Measurements from ENCODE around the gene ZNF25. TPM values are rescaled to one million over a fixed set of nuclear protein-coding genes. Genes with fewer than 3 reads are reported as not detected.

Gene ZNF25
- polyA plus RNA-seq, 2 of the 4 experiments (the other 2 are of a cell fraction): 2.7 to 7.3 TPM

DNA sequence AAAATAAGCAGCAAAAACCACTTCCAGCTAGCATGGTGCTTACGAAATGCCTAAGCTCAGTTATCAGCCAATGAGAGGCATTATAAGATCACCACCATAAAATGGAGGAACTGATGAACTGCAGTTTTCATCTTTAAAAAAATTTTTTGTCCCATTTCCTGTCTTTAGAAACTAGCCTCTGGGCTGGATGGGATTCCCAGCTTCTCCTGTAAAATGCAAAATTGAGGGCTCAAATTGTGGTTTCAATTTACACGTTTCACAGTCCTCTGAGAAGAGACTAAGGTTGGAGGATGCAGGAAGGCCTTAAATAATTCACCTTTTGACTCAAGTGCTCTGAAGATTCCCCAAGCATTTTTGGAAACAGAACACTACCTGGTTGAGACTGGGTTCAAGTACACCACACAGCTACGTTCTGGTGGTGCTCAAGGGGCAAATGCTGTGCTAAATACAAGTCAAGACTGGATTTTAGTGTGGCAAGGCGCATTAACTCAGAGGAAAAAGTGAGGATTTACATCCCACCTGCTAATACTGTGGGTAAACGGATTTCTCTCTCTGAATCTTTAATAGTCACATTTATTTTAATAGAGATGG, 951 bp downstream of the ZNF25 start:
- H3K27ac ChIP-seq: peak overlapping the region; percentile 80 to 92
- TF ChIP-seq SMC3 (IDR thresholded peaks at IDR 0.05): no peak
- 0 out of 4 replicates have a peak, but pooled peaks of 1 of the 2 experiments have one; percentile 33 for TF ChIP-seq CEBPB (IDR thresholded peaks at IDR 0.05)
- 40% methylated on average over 5 of the region's 5 CpGs for WGBS (ENCODE audit: missing lambda C conversion rate)
- peak; percentile 10 to 37 for DNase-seq (ENCODE audit: low read depth in 1 of 2, low spot score in 1 of 2)
- ATAC-seq: no peak
- H3K4me1 ChIP-seq: peaks cover 4% of the 10 kb centered on the region; the same call in 1 of the 3 replicates
- CTCF ChIA-PET: interaction anchor here (0.6 to 2.2 kb wide), 6 partner anchors 10 to 35 kb away, joined by 3 to 8 read pairs (median 4); partner anchors contain the start of gene ZNF33A
- peak overlapping the region; percentile 90 for H3K4me2 ChIP-seq
- POLR2A ChIA-PET: interaction anchor here (1.0 to 1.8 kb wide), 3 partner anchors 19 to 119 kb away, joined by 3 to 11 read pairs (median 5); partner anchors contain the start of genes ZNF33A and ZNF37A
- H3K9me3 ChIP-seq: peaks cover 18% of the 10 kb centered on the region; the same call in 2 of the 3 replicates
- peak overlapping the region; percentile 58 for H3K4me3 ChIP-seq
- FAIRE-seq: no peak

DNA sequence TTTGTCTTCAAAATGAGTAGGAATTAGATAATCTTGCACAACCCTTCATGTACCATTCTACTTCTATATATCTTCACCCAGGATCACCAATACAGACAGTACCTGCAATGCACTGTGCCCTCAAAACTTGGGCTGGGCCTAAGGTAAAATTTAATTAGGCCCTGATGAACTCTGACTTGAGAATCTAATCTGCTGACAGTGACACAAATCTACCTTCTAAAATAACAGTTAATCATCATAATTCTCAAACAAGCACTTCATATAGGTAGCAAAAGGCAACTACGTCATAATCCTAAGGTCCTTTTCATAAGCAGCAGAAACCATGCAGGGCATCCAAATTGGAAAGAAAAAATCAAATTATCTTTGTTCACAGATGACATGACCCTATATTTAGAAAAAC, 4.1 kb downstream of the ZNF25 start:
- H3K4me1 ChIP-seq: peaks cover 4% of the 10 kb centered on the region; the same call in 1 of the 3 replicates
- ATAC-seq (no peak), FAIRE-seq (no peak), DNase-seq (ENCODE audit: low read depth in 1 of 2, low spot score in 1 of 2) (no peak)
- TF ChIP-seq, protein P1, sequence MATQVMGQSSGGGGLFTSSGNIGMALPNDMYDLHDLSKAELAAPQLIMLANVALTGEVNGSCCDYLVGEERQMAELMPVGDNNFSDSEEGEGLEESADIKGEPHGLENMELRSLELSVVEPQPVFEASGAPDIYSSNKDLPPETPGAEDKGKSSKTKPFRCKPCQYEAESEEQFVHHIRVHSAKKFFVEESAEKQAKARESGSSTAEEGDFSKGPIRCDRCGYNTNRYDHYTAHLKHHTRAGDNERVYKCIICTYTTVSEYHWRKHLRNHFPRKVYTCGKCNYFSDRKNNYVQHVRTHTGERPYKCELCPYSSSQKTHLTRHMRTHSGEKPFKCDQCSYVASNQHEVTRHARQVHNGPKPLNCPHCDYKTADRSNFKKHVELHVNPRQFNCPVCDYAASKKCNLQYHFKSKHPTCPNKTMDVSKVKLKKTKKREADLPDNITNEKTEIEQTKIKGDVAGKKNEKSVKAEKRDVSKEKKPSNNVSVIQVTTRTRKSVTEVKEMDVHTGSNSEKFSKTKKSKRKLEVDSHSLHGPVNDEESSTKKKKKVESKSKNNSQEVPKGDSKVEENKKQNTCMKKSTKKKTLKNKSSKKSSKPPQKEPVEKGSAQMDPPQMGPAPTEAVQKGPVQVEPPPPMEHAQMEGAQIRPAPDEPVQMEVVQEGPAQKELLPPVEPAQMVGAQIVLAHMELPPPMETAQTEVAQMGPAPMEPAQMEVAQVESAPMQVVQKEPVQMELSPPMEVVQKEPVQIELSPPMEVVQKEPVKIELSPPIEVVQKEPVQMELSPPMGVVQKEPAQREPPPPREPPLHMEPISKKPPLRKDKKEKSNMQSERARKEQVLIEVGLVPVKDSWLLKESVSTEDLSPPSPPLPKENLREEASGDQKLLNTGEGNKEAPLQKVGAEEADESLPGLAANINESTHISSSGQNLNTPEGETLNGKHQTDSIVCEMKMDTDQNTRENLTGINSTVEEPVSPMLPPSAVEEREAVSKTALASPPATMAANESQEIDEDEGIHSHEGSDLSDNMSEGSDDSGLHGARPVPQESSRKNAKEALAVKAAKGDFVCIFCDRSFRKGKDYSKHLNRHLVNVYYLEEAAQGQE (IDR thresholded peaks at IDR 0.05): no peak
- TF ChIP-seq MAFK (IDR thresholded peaks at IDR 0.05; ENCODE audit: partially characterized antibody): peak; percentile 62
- CTCF ChIA-PET: no interaction called here
- WGBS (ENCODE audit: missing lambda C conversion rate): 95% methylated on average over 1 of the region's 1 CpG
- POLR2A ChIA-PET: no interaction called here
- H3K9me3 ChIP-seq: peaks cover 18% of the 10 kb centered on the region; the same call in 2 of the 3 replicates
- no peak overlapping the region for H3K4me3 ChIP-seq
- H3K4me2 ChIP-seq: no peak overlapping the region
- H3K27ac ChIP-seq: no peak overlapping the region

DNA sequence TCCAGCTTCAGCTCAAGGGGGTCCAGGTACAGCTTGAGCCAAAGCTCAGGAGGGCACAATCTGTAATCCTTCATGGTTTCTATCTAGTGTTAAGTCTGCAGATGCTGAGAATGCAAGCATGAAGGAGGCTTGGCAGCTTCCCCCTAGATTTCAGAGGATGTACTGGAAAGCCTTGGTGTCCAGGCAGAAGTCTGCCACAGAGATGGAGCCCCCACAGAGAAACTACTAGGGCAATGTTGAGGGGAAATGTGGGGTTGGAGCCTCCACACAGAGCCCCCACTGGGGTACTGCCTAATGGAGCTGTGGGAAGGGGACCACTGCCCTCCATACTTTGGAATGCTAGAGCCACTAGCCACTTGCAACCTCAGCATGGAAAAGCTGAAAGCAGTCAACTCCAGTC, 11.4 kb downstream of the ZNF25 start:
- no peak for DNase-seq (ENCODE audit: low read depth in 1 of 2, low spot score in 1 of 2)
- H3K4me2 ChIP-seq: no peak overlapping the region
- no peak for ATAC-seq
- no peak for FAIRE-seq
- no peak overlapping the region for H3K27ac ChIP-seq
- ChIA-PET CTCF (interaction anchor here (0.7 kb wide), 1 partner anchor 50 kb away, joined by 3 read pairs; no protein-coding TSS in a partner anchor), POLR2A (no interaction called here)
- peaks cover 29% of the 10 kb centered on the region for H3K9me3 ChIP-seq
- H3K4me3 ChIP-seq: no peak overlapping the region
- no peaks in the 10 kb centered on the region for H3K4me1 ChIP-seq
- TF ChIP-seq, protein P2, sequence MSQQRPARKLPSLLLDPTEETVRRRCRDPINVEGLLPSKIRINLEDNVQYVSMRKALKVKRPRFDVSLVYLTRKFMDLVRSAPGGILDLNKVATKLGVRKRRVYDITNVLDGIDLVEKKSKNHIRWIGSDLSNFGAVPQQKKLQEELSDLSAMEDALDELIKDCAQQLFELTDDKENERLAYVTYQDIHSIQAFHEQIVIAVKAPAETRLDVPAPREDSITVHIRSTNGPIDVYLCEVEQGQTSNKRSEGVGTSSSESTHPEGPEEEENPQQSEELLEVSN (IDR thresholded peaks at IDR 0.05; ENCODE audit: borderline replicate concordance, low read depth): no peak
- TF ChIP-seq ZSCAN20 (CRISPR knock-in tag; IDR thresholded peaks at IDR 0.05) (no peak), CBX8 (IDR thresholded peaks at IDR 0.05) (no peak), TP53 (CRISPR knock-in tag; IDR thresholded peaks at IDR 0.05) (no peak), EHF (CRISPR knock-in tag; IDR thresholded peaks at IDR 0.05) (no peak), CHD4 (IDR thresholded peaks at IDR 0.05; ENCODE audit: borderline replicate concordance) (no peak), NFE2L2 (conservative IDR thresholded peaks at IDR 0.05; ENCODE audit: low read length) (no peak), POLR2A (IDR thresholded peaks at IDR 0.05; ENCODE audit: low read length) (no peak), RFX5 (IDR thresholded peaks at IDR 0.05) (no peak), EHMT2 (IDR thresholded peaks at IDR 0.05; ENCODE audit: low read depth) (no peak), PHF8 (IDR thresholded peaks at IDR 0.05; ENCODE audit: borderline replicate concordance, low read depth) (no peak), BHLHE40 (IDR thresholded peaks at IDR 0.05; ENCODE audit: low read depth, low read length) (no peak), ZNF302 (CRISPR knock-in tag; IDR thresholded peaks at IDR 0.05) (no peak), GATA3 (IDR thresholded peaks at IDR 0.05; ENCODE audit: borderline replicate concordance) (no peak)

All from A549 (cell line).